ENCODE results near the gene NOTCH2NLA.
A peak's percentile ranks its signal among the peaks of the same experiment; 100 is the strongest.
"Not testable (repeated sequence)": the region's sequence is repeated elsewhere in the genome, so short reads cannot be mapped to it uniquely, and the experiment has no call there.

NOTCH2NLA gene

GRCh38 chr1:146228710-146229477 lies at the start of gene NOTCH2NLA:
Gene NOTCH2NLA, minus strand, starts transcription at chr1:146229021. Its CDS starts 39,684 bp downstream, at chr1:146189337.
- not testable (repeated sequence) for H3K79me2 ChIP-seq (ENCODE audit: low read length); H3K4me1 ChIP-seq (ENCODE audit: low read length); H3K9me2 ChIP-seq (replicated peaks; ENCODE audit: insufficient read depth, low read length); H3K27ac ChIP-seq (ENCODE audit: low read length); H3K4me2 ChIP-seq (ENCODE audit: low read depth, low read length); DNase-seq; H3K36me3 ChIP-seq (replicated peaks; ENCODE audit: insufficient read depth, low read length); H2AFZ ChIP-seq (ENCODE audit: low read length); H3K9me3 ChIP-seq (replicated peaks; ENCODE audit: insufficient read depth, low read length); H3K27me3 ChIP-seq (replicated peaks; ENCODE audit: insufficient read depth, low read length); H3F3A ChIP-seq (ENCODE audit: insufficient read depth, low read length); H4K20me1 ChIP-seq (ENCODE audit: insufficient read depth, low read length)
- Histone ChIP-seq H3K4me3 (ENCODE audit: low read length) (peak within 1 kb of the TSS; percentile 59; the same call in 1 of the 2 replicates), H3K9ac (ENCODE audit: low read length) (peak within 1 kb of the TSS; percentile 67; the same call in 1 of the 2 replicates)

GRCh38 chr1:146278346-146278745 lies 49.5 kb upstream of the NOTCH2NLA start:
- H3K4me3 ChIP-seq (ENCODE audit: low read length); H3K27me3 ChIP-seq (replicated peaks; ENCODE audit: insufficient read depth, low read length); H3F3A ChIP-seq (ENCODE audit: insufficient read depth, low read length); H3K9me2 ChIP-seq (replicated peaks; ENCODE audit: insufficient read depth, low read length); H3K9me3 ChIP-seq (replicated peaks; ENCODE audit: insufficient read depth, low read length); DNase-seq; H3K36me3 ChIP-seq (replicated peaks; ENCODE audit: insufficient read depth, low read length); H3K4me1 ChIP-seq (ENCODE audit: low read length); H3K79me2 ChIP-seq (ENCODE audit: low read length); H3K27ac ChIP-seq (ENCODE audit: low read length); H3K9ac ChIP-seq (ENCODE audit: low read length); H3K4me2 ChIP-seq (ENCODE audit: low read depth, low read length); H2AFZ ChIP-seq (ENCODE audit: low read length); H4K20me1 ChIP-seq (ENCODE audit: insufficient read depth, low read length): not testable (repeated sequence)

DNA sequence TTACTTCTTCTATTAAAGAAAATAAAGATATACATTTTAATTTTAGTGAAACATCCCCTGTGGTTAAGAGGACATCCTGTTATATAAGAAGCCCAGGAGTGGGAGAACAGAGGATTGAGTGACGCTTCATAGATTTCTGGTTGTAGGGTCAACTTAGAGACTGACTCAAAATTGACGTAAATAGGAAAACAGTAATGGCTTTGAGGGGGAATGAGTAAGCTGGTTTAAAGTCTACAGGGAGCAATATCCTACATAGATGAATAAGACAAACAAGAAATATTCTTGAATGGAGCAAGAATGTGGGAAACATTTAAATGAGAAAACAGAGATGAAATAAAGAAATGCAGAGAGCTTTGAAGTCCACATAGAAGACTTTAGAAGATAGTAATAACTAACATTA lies 48.3 kb upstream of the NOTCH2NLA start:
- not testable (repeated sequence) for H3K36me3 ChIP-seq (replicated peaks; ENCODE audit: insufficient read depth, low read length); H3F3A ChIP-seq (ENCODE audit: insufficient read depth, low read length); H3K79me2 ChIP-seq (ENCODE audit: low read length); H3K4me3 ChIP-seq (ENCODE audit: low read length); H3K9ac ChIP-seq (ENCODE audit: low read length); H2AFZ ChIP-seq (ENCODE audit: low read length); H4K20me1 ChIP-seq (ENCODE audit: insufficient read depth, low read length); DNase-seq; H3K27me3 ChIP-seq (replicated peaks; ENCODE audit: insufficient read depth, low read length); H3K27ac ChIP-seq (ENCODE audit: low read length); H3K9me2 ChIP-seq (replicated peaks; ENCODE audit: insufficient read depth, low read length); H3K4me2 ChIP-seq (ENCODE audit: low read depth, low read length); H3K9me3 ChIP-seq (replicated peaks; ENCODE audit: insufficient read depth, low read length); H3K4me1 ChIP-seq (ENCODE audit: low read length)

DNA sequence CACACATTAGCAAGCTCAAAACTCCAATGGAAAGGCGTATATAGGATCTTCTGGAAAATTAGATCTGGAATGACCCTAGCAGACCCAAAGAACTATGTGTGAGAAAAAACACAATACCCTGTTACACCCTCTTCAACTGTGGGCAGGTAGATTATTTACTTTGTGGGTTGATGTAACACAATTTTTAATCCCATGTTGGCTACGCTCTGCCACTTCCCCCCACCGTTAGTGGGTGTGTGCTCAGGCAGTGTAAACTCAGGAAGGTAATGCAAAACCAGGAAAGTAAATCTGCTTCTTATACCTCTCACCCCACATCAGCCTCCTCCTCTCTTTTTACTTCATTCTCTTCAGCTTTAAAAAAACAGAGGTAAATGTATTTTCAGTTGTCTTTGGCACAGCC lies 45.3 kb upstream of the NOTCH2NLA start:
- not testable (repeated sequence) for DNase-seq; H3K27ac ChIP-seq (ENCODE audit: low read length); H3K9me3 ChIP-seq (replicated peaks; ENCODE audit: insufficient read depth, low read length); H3K4me1 ChIP-seq (ENCODE audit: low read length); H3K9ac ChIP-seq (ENCODE audit: low read length); H3K27me3 ChIP-seq (replicated peaks; ENCODE audit: insufficient read depth, low read length); H3K9me2 ChIP-seq (replicated peaks; ENCODE audit: insufficient read depth, low read length); H4K20me1 ChIP-seq (ENCODE audit: insufficient read depth, low read length); H3K4me3 ChIP-seq (ENCODE audit: low read length); H3K79me2 ChIP-seq (ENCODE audit: low read length); H2AFZ ChIP-seq (ENCODE audit: low read length); H3K36me3 ChIP-seq (replicated peaks; ENCODE audit: insufficient read depth, low read length); H3F3A ChIP-seq (ENCODE audit: insufficient read depth, low read length); H3K4me2 ChIP-seq (ENCODE audit: low read depth, low read length)

GRCh38 chr1:146273194-146273593 lies 44.4 kb upstream of the NOTCH2NLA start:
- H3K9ac ChIP-seq (ENCODE audit: low read length); H3K27me3 ChIP-seq (replicated peaks; ENCODE audit: insufficient read depth, low read length); H3K79me2 ChIP-seq (ENCODE audit: low read length); H2AFZ ChIP-seq (ENCODE audit: low read length); H4K20me1 ChIP-seq (ENCODE audit: insufficient read depth, low read length); H3K9me3 ChIP-seq (replicated peaks; ENCODE audit: insufficient read depth, low read length); H3K4me1 ChIP-seq (ENCODE audit: low read length); H3K4me2 ChIP-seq (ENCODE audit: low read depth, low read length); H3K27ac ChIP-seq (ENCODE audit: low read length); DNase-seq; H3K9me2 ChIP-seq (replicated peaks; ENCODE audit: insufficient read depth, low read length); H3K4me3 ChIP-seq (ENCODE audit: low read length); H3K36me3 ChIP-seq (replicated peaks; ENCODE audit: insufficient read depth, low read length); H3F3A ChIP-seq (ENCODE audit: insufficient read depth, low read length): not testable (repeated sequence)

DNA sequence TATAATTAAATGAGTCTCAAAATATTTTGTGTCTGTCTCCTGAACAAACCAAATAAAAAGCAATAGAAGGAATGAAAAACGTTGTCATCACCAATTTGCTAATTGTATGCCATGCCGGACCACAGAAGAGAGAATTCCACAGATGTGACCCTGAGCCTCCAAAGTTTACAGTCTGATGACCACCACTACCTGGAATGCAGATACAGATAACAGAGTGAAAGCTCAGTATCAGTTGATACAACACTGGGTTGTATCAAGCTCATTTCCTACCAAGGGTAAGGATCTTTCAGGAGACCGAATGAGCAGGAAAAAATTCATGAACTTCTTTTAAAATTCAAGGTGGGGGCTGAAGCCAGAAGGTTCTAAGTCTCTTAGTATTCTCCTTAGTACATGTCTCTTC lies 43.9 kb upstream of the NOTCH2NLA start:
- not testable (repeated sequence) for H3F3A ChIP-seq (ENCODE audit: insufficient read depth, low read length); H3K9me2 ChIP-seq (replicated peaks; ENCODE audit: insufficient read depth, low read length); H3K27ac ChIP-seq (ENCODE audit: low read length); H3K4me3 ChIP-seq (ENCODE audit: low read length); H3K9me3 ChIP-seq (replicated peaks; ENCODE audit: insufficient read depth, low read length); H4K20me1 ChIP-seq (ENCODE audit: insufficient read depth, low read length); H3K4me1 ChIP-seq (ENCODE audit: low read length); H2AFZ ChIP-seq (ENCODE audit: low read length); H3K4me2 ChIP-seq (ENCODE audit: low read depth, low read length); H3K36me3 ChIP-seq (replicated peaks; ENCODE audit: insufficient read depth, low read length); H3K9ac ChIP-seq (ENCODE audit: low read length); H3K79me2 ChIP-seq (ENCODE audit: low read length); DNase-seq; H3K27me3 ChIP-seq (replicated peaks; ENCODE audit: insufficient read depth, low read length)

DNA sequence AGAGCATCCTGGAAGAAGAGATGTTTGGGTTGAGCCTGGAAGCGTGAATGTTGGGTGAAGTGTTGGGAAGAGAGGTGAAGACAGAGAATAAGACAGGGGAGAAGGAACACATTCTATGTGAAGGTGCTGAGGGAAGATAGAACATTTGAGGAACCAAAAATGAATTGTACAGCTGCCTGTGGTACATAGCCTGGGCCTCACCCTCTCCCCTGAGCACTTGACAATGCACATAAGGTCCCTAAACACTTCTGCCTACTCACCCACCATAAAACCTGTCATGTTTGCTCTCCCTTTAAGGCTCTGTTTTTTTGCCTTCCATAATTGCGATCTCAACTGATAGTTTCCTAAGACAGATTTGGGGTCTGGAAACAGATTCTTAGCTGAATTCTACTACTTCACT lies 43.2 kb upstream of the NOTCH2NLA start:
- not testable (repeated sequence) for H3F3A ChIP-seq (ENCODE audit: insufficient read depth, low read length); H3K27ac ChIP-seq (ENCODE audit: low read length); H2AFZ ChIP-seq (ENCODE audit: low read length); H3K9ac ChIP-seq (ENCODE audit: low read length); H3K4me2 ChIP-seq (ENCODE audit: low read depth, low read length); H3K4me3 ChIP-seq (ENCODE audit: low read length); H3K9me2 ChIP-seq (replicated peaks; ENCODE audit: insufficient read depth, low read length); H3K79me2 ChIP-seq (ENCODE audit: low read length); H4K20me1 ChIP-seq (ENCODE audit: insufficient read depth, low read length); DNase-seq; H3K9me3 ChIP-seq (replicated peaks; ENCODE audit: insufficient read depth, low read length); H3K36me3 ChIP-seq (replicated peaks; ENCODE audit: insufficient read depth, low read length); H3K4me1 ChIP-seq (ENCODE audit: low read length); H3K27me3 ChIP-seq (replicated peaks; ENCODE audit: insufficient read depth, low read length)

- not testable (repeated sequence) for H2AFZ ChIP-seq (ENCODE audit: low read length); H3K9me2 ChIP-seq (replicated peaks; ENCODE audit: insufficient read depth, low read length); H3K4me3 ChIP-seq (ENCODE audit: low read length); H3K36me3 ChIP-seq (replicated peaks; ENCODE audit: insufficient read depth, low read length); H3K9ac ChIP-seq (ENCODE audit: low read length); H4K20me1 ChIP-seq (ENCODE audit: insufficient read depth, low read length); H3K79me2 ChIP-seq (ENCODE audit: low read length); H3K27me3 ChIP-seq (replicated peaks; ENCODE audit: insufficient read depth, low read length); H3K4me1 ChIP-seq (ENCODE audit: low read length); H3K27ac ChIP-seq (ENCODE audit: low read length); DNase-seq; H3K4me2 ChIP-seq (ENCODE audit: low read depth, low read length); H3K9me3 ChIP-seq (replicated peaks; ENCODE audit: insufficient read depth, low read length); H3F3A ChIP-seq (ENCODE audit: insufficient read depth, low read length)
Measured at GRCh38 chr1:146270129-146270528, 41.3 kb upstream of the NOTCH2NLA start.

Data from MM.1S (cell line).